CD8-positive, alpha-beta memory T cell (primary cell): Measurements from ENCODE around the gene SNRK. TPM values are rescaled to one million over a fixed set of nuclear protein-coding genes. Genes with fewer than 3 reads are reported as not detected.
A peak's percentile ranks its signal among the peaks of the same experiment; 100 is the strongest.

Source experiments
- CTCF ChIA-PET: fragments of 350-600 bp; sonication (Branson Sonifier 250); formaldehyde crosslinking; loops from one replicate; lab custom pipeline; 2021; ENCODE audit warnings: antibody characterized with exemption; lab: Charles Lee
- POLR2A ChIA-PET: fragments of 350-600 bp; sonication (Branson Sonifier 250); formaldehyde crosslinking; loops from one replicate; lab custom pipeline; 2021; ENCODE audit warnings: antibody characterized with exemption; lab: Charles Lee
- DNase-seq, 5 donors: peaks; one replicate each; pipeline versions ENCODE4 v3.0.0 to v3.0.0-alpha.2; 2020 to 2022; ENCODE audit warnings: mixed read lengths in 1 of 5
- H3K27ac ChIP-seq: one replicate; pipeline ENCODE4 v1.7.0; 2013; ENCODE audit warnings: low read depth, mild to moderate bottlenecking, low read length, moderate library complexity
- H3K27me3 ChIP-seq: 2 replicates; pipeline ENCODE4 v1.7.0; 2013; ENCODE audit warnings: low read length, mild to moderate bottlenecking; ENCODE audit not compliant: insufficient read depth, poor library complexity, severe bottlenecking
- H3K36me3 ChIP-seq: 2 replicates; pipeline ENCODE4 v1.7.0; 2013; ENCODE audit warnings: mild to moderate bottlenecking, low read length, moderate library complexity; ENCODE audit not compliant: insufficient read depth
- H3K4me1 ChIP-seq: 2 replicates; pipeline ENCODE4 v1.7.0; 2013; ENCODE audit warnings: mild to moderate bottlenecking, low read length, moderate library complexity; ENCODE audit not compliant: insufficient read depth
- H3K4me3 ChIP-seq: 2 replicates; pipeline ENCODE4 v1.7.0; 2013; ENCODE audit warnings: mild to moderate bottlenecking, low read length
- H3K9me3 ChIP-seq: 2 replicates; pipeline ENCODE4 v1.7.0; 2013; ENCODE audit warnings: mild to moderate bottlenecking, low read length
- H3K27ac Mint-ChIP-seq, 8 donors: one replicate each; pipeline ENCODE4 v1.8.0; 2020 to 2021; ENCODE audit warnings: mixed read lengths in 8 of 8, mild to moderate bottlenecking in 6 of 8, inconsistent platforms in 3 of 8, moderate library complexity in 3 of 8
- H3K27me3 Mint-ChIP-seq, 2 donors: one replicate each; pipeline ENCODE4 v1.8.0; 2020 to 2021; ENCODE audit warnings: mixed read lengths in 2 of 2, mild to moderate bottlenecking in 1 of 2, moderate library complexity in 1 of 2
- H3K36me3 Mint-ChIP-seq, 3 donors: one replicate each; pipeline ENCODE4 v1.8.0; 2020 to 2021; ENCODE audit warnings: mixed read lengths in 3 of 3, inconsistent platforms in 1 of 3, mild to moderate bottlenecking in 1 of 3
- H3K4me1 Mint-ChIP-seq, 3 donors: one replicate each; pipeline ENCODE4 v1.8.0; 2020 to 2021; ENCODE audit warnings: mixed read lengths in 3 of 3, inconsistent platforms in 1 of 3, mild to moderate bottlenecking in 1 of 3
- H3K4me3 Mint-ChIP-seq, 7 donors: one replicate each; pipeline ENCODE4 v1.8.0; 2020 to 2021; ENCODE audit warnings: mixed read lengths in 7 of 7, mild to moderate bottlenecking in 6 of 7, moderate library complexity in 4 of 7, inconsistent platforms in 2 of 7
- H3K9me3 Mint-ChIP-seq, 5 donors: one replicate each; pipeline ENCODE4 v1.8.0; 2020 to 2022; ENCODE audit warnings: mixed read lengths in 5 of 5, mild to moderate bottlenecking in 3 of 5, moderate library complexity in 2 of 5, inconsistent platforms in 1 of 5
- polyA plus RNA-seq: library from polyadenylated mRNA; unstranded; fragments of 300-500 nt; fragmentation: Illumina TruSeq; gene quantifications from one replicate; pipeline ENCODE4 v1.2.3, GENCODE V29; 2021
- total RNA-seq, 2 experiments: library from RNA; stranded (reverse); gene quantifications; one replicate each; pipeline ENCODE4 v1.2.3, GENCODE V29; 2021

SNRK gene
- total and polyA plus RNA-seq, 3 experiments from 2014 or later, result 34.2 to 55.1 (median 35.9) TPM

- DNase-seq, result no peak
- POLR2A ChIA-PET, result no interaction called here
- H3K4me1 Mint-ChIP-seq, result peaks cover 12 to 23% (median 16%) of the 10 kb centered on the region in 3 donors
These were observed 78.6 kb downstream of the SNRK start for GRCh38 chr3:43364926-43365325.

GRCh38 chr3:43365601-43366305, 79.4 kb downstream of the SNRK start:
- H3K4me3 ChIP-seq, result no peak overlapping the region
- Mint-ChIP-seq H3K27me3 (peaks cover 0 to 1% of the 10 kb centered on the region in 2 donors), H3K27ac (peak overlapping the region in 4 of 8 donors; percentile 41 to 70 (median 46)), H3K4me1 (peaks cover 16 to 28% (median 19%) of the 10 kb centered on the region in 3 donors), H3K9me3 (peaks cover 0 to 2% (median 0%) of the 10 kb centered on the region in 5 donors), H3K4me3 (no peak overlapping the region), H3K36me3 (peaks cover 0 to 2% (median 1%) of the 10 kb centered on the region in 3 donors)
- CTCF ChIA-PET, result no interaction called here
- no peaks in the 10 kb centered on the region for H3K27me3 ChIP-seq
- POLR2A ChIA-PET, result no interaction called here
- no peak overlapping the region for H3K27ac ChIP-seq
- no peaks in the 10 kb centered on the region for H3K36me3 ChIP-seq
- no peak for DNase-seq
- no peaks in the 10 kb centered on the region for H3K9me3 ChIP-seq
- H3K4me1 ChIP-seq, result no peaks in the 10 kb centered on the region

More at GRCh38 chr3:43364926-43365325, 78.6 kb downstream of the SNRK start:
- H3K36me3 ChIP-seq, result no peaks in the 10 kb centered on the region
- peak overlapping the region in 2 of 8 donors; percentile 60 to 75 for H3K27ac Mint-ChIP-seq
- no peaks in the 10 kb centered on the region for H3K4me1 ChIP-seq
- peaks cover 0 to 2% (median 1%) of the 10 kb centered on the region in 3 donors for H3K36me3 Mint-ChIP-seq
- no peak overlapping the region for H3K4me3 Mint-ChIP-seq
- H3K27me3 ChIP-seq, result no peaks in the 10 kb centered on the region
- H3K9me3 Mint-ChIP-seq, result peaks cover 0 to 2% (median 0%) of the 10 kb centered on the region in 5 donors
- no peaks in the 10 kb centered on the region for H3K9me3 ChIP-seq
- H3K27me3 Mint-ChIP-seq, result peaks cover 0 to 1% of the 10 kb centered on the region in 2 donors
- H3K27ac ChIP-seq, result no peak overlapping the region
- CTCF ChIA-PET, result no interaction called here
- no peak overlapping the region for H3K4me3 ChIP-seq

- Mint-ChIP-seq H3K9me3 (peaks cover 0 to 2% (median 0%) of the 10 kb centered on the region in 5 donors), H3K27ac (peak overlapping the region in 2 of 8 donors; percentile 46 to 47), H3K36me3 (peaks cover 0 to 2% (median 1%) of the 10 kb centered on the region in 3 donors), H3K4me3 (no peak overlapping the region), H3K27me3 (peaks cover 0 to 1% of the 10 kb centered on the region in 2 donors), H3K4me1 (peaks cover 23 to 32% (median 26%) of the 10 kb centered on the region in 3 donors)
- no peak overlapping the region for H3K27ac ChIP-seq
- POLR2A ChIA-PET, result no interaction called here
- peaks cover 5% of the 10 kb centered on the region for H3K4me1 ChIP-seq
- no peaks in the 10 kb centered on the region for H3K36me3 ChIP-seq
- CTCF ChIA-PET, result no interaction called here
- H3K27me3 ChIP-seq, result no peaks in the 10 kb centered on the region
- DNase-seq, result no peak
- no peaks in the 10 kb centered on the region for H3K9me3 ChIP-seq
- no peak overlapping the region for H3K4me3 ChIP-seq
These were observed 80.1 kb downstream of the SNRK start for GRCh38 chr3:43366481-43366880.

GRCh38 chr3:43366885-43367284, 80.5 kb downstream of the SNRK start:
- Mint-ChIP-seq H3K27ac (peak overlapping the region in 2 of 8 donors; percentile 38 to 64), H3K27me3 (peaks cover 0 to 1% of the 10 kb centered on the region in 2 donors), H3K4me1 (peaks cover 27 to 36% (median 30%) of the 10 kb centered on the region in 3 donors), H3K36me3 (peaks cover 0 to 2% (median 1%) of the 10 kb centered on the region in 3 donors), H3K4me3 (no peak overlapping the region), H3K9me3 (peaks cover 0 to 2% (median 0%) of the 10 kb centered on the region in 5 donors)
- no peak overlapping the region for H3K27ac ChIP-seq
- ChIA-PET CTCF (no interaction called here), POLR2A (no interaction called here)
- H3K36me3 ChIP-seq, result no peaks in the 10 kb centered on the region
- no peaks in the 10 kb centered on the region for H3K9me3 ChIP-seq
- no peaks in the 10 kb centered on the region for H3K27me3 ChIP-seq
- no peak overlapping the region for H3K4me3 ChIP-seq
- peaks cover 9% of the 10 kb centered on the region for H3K4me1 ChIP-seq
- DNase-seq, result no peak

GRCh38 chr3:43369404-43370292, 83.3 kb downstream of the SNRK start:
- Mint-ChIP-seq H3K4me3 (peak overlapping the region in 3 of 7 donors; percentile 19 to 38 (median 23)), H3K9me3 (no peaks in the 10 kb centered on the region), H3K27ac (peak overlapping the region in 6 of 8 donors; percentile 68 to 91 (median 78)), H3K27me3 (peaks cover 0 to 1% of the 10 kb centered on the region in 2 donors), H3K4me1 (peaks cover 40 to 50% (median 44%) of the 10 kb centered on the region in 3 donors), H3K36me3 (peaks cover 0 to 2% (median 1%) of the 10 kb centered on the region in 3 donors)
- Histone ChIP-seq H3K4me3 (no peak overlapping the region), H3K4me1 (peaks cover 15% of the 10 kb centered on the region), H3K27me3 (no peaks in the 10 kb centered on the region), H3K27ac (no peak overlapping the region), H3K36me3 (no peaks in the 10 kb centered on the region), H3K9me3 (no peaks in the 10 kb centered on the region)
- ChIA-PET CTCF (interaction anchor here (1.0 to 1.9 kb wide), 3 partner anchors 8 to 215 kb away, joined by 3 to 5 read pairs (median 4); partner anchors contain the start of gene SNRK), POLR2A (no interaction called here)
- no peak for DNase-seq

- peak overlapping the region in 5 of 8 donors; percentile 39 to 85 (median 78) for H3K27ac Mint-ChIP-seq
- Histone ChIP-seq H3K27ac (no peak overlapping the region), H3K4me1 (peaks cover 15% of the 10 kb centered on the region), H3K27me3 (no peaks in the 10 kb centered on the region), H3K4me3 (no peak overlapping the region), H3K9me3 (no peaks in the 10 kb centered on the region), H3K36me3 (no peaks in the 10 kb centered on the region)
- ChIA-PET CTCF (interaction anchor here (1.0 to 1.9 kb wide), 2 partner anchors 85 to 216 kb away, joined by 3 to 4 read pairs; partner anchors contain the start of gene SNRK), POLR2A (no interaction called here)
- peaks cover 0 to 1% of the 10 kb centered on the region in 2 donors for H3K27me3 Mint-ChIP-seq
- H3K36me3 Mint-ChIP-seq, result peaks cover 0 to 1% (median 0%) of the 10 kb centered on the region in 3 donors
- no peak overlapping the region for H3K4me3 Mint-ChIP-seq
- DNase-seq, result no peak
- H3K9me3 Mint-ChIP-seq, result no peaks in the 10 kb centered on the region
- peaks cover 40 to 50% (median 44%) of the 10 kb centered on the region in 3 donors for H3K4me1 Mint-ChIP-seq
These were observed 84.1 kb downstream of the SNRK start for GRCh38 chr3:43370293-43370980.

GRCh38 chr3:43371494-43371893, 85.2 kb downstream of the SNRK start:
- H3K27me3 ChIP-seq, result no peaks in the 10 kb centered on the region
- ChIA-PET POLR2A (no interaction called here), CTCF (interaction anchor here (1.4 to 1.9 kb wide), 2 partner anchors 86 to 97 kb away, joined by 3 to 4 read pairs; partner anchors contain the start of gene SNRK)
- no peak overlapping the region for H3K27ac ChIP-seq
- H3K9me3 ChIP-seq, result no peaks in the 10 kb centered on the region
- peak in 1 of 5 donors; percentile 15 for DNase-seq
- Mint-ChIP-seq H3K27ac (peak overlapping the region in 7 of 8 donors; percentile 45 to 87 (median 77)), H3K4me1 (peaks cover 42 to 52% (median 50%) of the 10 kb centered on the region in 3 donors), H3K9me3 (no peaks in the 10 kb centered on the region), H3K4me3 (peak overlapping the region in 3 of 7 donors; percentile 20 to 64 (median 61)), H3K27me3 (peaks cover 0 to 1% of the 10 kb centered on the region in 2 donors), H3K36me3 (no peaks in the 10 kb centered on the region)
- no peaks in the 10 kb centered on the region for H3K36me3 ChIP-seq
- H3K4me3 ChIP-seq, result no peak overlapping the region
- H3K4me1 ChIP-seq, result peaks cover 15% of the 10 kb centered on the region
